ENCODE results near the gene CFHR3.
"Not testable (repeated sequence)": the region's sequence is repeated elsewhere in the genome, so short reads cannot be mapped to it uniquely, and the experiment has no call there.

CFHR3 gene

DNA sequence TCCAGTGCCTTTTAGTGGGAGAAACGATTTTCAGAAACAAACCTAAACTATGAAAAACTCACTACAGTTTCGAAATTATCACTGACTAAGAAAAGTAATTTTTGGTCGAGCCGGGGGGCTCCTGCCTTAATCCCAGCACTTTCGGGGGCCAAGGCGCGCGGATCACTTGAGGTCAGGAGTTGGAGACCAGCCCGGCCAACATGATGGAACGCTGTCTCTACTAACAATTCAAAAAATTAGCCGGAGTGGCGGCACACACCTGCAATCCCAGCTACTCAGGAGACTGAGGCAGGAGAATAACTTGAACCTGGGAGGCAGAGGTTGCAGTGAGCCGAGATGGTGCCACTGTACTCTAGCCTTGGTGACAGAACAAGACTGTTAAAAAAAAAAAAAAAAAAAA lies 3.0 kb downstream of the CFHR3 start:
- no peaks in the 10 kb centered on the region for H3K4me1 ChIP-seq (ENCODE audit: control insufficient read depth, insufficient read depth, low read length)
- no peaks in the 10 kb centered on the region for H3K27me3 ChIP-seq (ENCODE audit: control insufficient read depth, insufficient read depth, low read length)
- H3K27ac ChIP-seq (ENCODE audit: low read length) = no peak overlapping the region
- no peak overlapping the region for H3K4me3 ChIP-seq (ENCODE audit: low read length)
- no peaks in the 10 kb centered on the region for H3K9me3 ChIP-seq (ENCODE audit: control insufficient read depth, insufficient read depth, low read length)
- H3K36me3 ChIP-seq (ENCODE audit: control insufficient read depth, insufficient read depth, low read length) = no peaks in the 10 kb centered on the region
- WGBS (ENCODE audit: insufficient coverage, insufficient read length) = no CpG with 5 or more reads among the region's 13 CpGs
- no peak for DNase-seq (ENCODE audit: low read depth, low spot score)

DNA sequence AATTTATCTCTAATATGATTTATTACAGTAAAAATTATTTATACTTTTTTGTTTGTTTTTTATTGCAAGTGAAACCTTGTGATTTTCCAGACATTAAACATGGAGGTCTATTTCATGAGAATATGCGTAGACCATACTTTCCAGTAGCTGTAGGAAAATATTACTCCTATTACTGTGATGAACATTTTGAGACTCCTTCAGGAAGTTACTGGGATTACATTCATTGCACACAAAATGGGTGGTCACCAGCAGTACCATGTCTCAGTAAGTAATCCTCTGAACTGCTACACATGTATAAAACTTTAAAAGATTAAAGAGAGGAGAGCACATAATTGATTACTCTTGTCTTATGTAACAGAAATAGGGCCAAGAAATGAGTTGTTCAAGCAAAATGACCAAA lies 4.5 kb downstream of the CFHR3 start:
- Histone ChIP-seq H3K4me1 (ENCODE audit: control insufficient read depth, insufficient read depth, low read length) (no peaks in the 10 kb centered on the region), H3K36me3 (ENCODE audit: control insufficient read depth, insufficient read depth, low read length) (no peaks in the 10 kb centered on the region), H3K27me3 (ENCODE audit: control insufficient read depth, insufficient read depth, low read length) (no peaks in the 10 kb centered on the region), H3K9me3 (ENCODE audit: control insufficient read depth, insufficient read depth, low read length) (no peaks in the 10 kb centered on the region), H3K27ac (ENCODE audit: low read length) (no peak overlapping the region), H3K4me3 (ENCODE audit: low read length) (no peak overlapping the region)
- no peak for DNase-seq (ENCODE audit: low read depth, low spot score)
- no CpG with 5 or more reads among the region's 1 CpG for WGBS (ENCODE audit: insufficient coverage, insufficient read length)

DNA sequence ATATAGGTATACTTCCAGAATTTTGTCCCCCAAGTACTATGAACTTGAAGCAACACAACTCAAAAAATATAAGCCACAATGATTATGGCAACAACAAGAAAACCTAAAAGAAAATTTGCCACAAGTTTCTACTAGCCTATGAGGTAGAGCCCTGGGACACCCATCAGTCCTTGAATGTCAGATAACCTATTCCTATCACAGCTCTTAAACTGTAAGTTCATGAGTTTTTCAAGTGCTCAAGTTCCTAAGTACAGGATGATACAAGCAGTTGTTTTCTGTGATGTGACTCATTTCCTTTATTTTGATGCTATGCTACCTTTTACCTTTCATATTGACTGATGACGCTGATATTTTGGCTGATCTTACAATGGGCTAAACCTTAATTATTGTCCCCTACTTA lies 16.6 kb downstream of the CFHR3 start:
- H3K4me3 ChIP-seq (ENCODE audit: low read length); DNase-seq (ENCODE audit: low read depth, low spot score); H3K9me3 ChIP-seq (ENCODE audit: control insufficient read depth, insufficient read depth, low read length); H3K27ac ChIP-seq (ENCODE audit: low read length); H3K4me1 ChIP-seq (ENCODE audit: control insufficient read depth, insufficient read depth, low read length); H3K27me3 ChIP-seq (ENCODE audit: control insufficient read depth, insufficient read depth, low read length); H3K36me3 ChIP-seq (ENCODE audit: control insufficient read depth, insufficient read depth, low read length): not testable (repeated sequence)
- no CpG with 5 or more reads among the region's 1 CpG for WGBS (ENCODE audit: insufficient coverage, insufficient read length)

DNA sequence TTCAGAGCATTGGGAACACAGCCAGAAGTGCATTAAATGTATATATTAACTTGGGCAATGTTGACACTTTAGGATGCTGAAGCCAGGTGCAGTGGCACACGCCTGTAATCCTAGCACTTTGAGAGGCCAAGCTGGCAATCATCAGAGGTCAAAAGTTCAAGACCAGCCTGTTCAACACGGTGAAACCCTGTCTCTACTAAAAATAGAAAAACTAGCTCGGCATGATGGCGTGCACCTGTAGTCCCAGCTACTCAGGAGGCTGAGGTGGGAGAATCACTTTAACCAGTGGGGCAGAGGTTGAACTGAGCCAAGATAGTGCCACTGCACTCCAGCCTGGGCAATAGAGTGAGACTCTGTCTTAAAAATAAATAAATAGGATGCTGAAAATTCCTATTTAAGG lies 19.5 kb downstream of the CFHR3 start:
- WGBS (ENCODE audit: insufficient coverage, insufficient read length) = no CpG with 5 or more reads among the region's 4 CpGs
- H3K9me3 ChIP-seq (ENCODE audit: control insufficient read depth, insufficient read depth, low read length); H3K27ac ChIP-seq (ENCODE audit: low read length); H3K27me3 ChIP-seq (ENCODE audit: control insufficient read depth, insufficient read depth, low read length); H3K4me3 ChIP-seq (ENCODE audit: low read length); H3K36me3 ChIP-seq (ENCODE audit: control insufficient read depth, insufficient read depth, low read length); H3K4me1 ChIP-seq (ENCODE audit: control insufficient read depth, insufficient read depth, low read length); DNase-seq (ENCODE audit: low read depth, low spot score): not testable (repeated sequence)

DNA sequence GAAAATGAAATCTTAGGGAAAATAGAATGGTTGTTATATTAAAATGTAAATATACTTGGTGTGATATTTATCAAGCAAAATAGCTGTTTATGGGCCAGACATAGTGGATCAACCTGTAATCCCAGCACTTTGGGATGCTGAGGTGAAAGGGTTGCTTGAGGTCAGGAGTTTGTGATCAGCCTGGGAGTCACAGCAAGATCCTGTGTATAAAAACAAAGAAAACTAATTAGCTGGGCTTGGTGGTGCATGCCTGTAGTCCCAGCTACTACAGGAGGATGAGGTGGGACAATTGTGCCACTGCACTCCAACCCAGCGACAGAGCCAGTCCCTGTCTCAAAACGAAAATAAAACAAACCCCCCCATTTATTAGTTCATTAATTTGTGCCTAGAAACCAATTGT lies 23.3 kb downstream of the CFHR3 start:
- no peak overlapping the region for H3K27ac ChIP-seq (ENCODE audit: low read length)
- H3K9me3 ChIP-seq (ENCODE audit: control insufficient read depth, insufficient read depth, low read length) = no peaks in the 10 kb centered on the region
- H3K27me3 ChIP-seq (ENCODE audit: control insufficient read depth, insufficient read depth, low read length) = no peaks in the 10 kb centered on the region
- H3K4me1 ChIP-seq (ENCODE audit: control insufficient read depth, insufficient read depth, low read length) = no peaks in the 10 kb centered on the region
- WGBS (ENCODE audit: insufficient coverage, insufficient read length) = no CpG with 5 or more reads among the region's 2 CpGs
- H3K4me3 ChIP-seq (ENCODE audit: low read length) = no peak overlapping the region
- no peaks in the 10 kb centered on the region for H3K36me3 ChIP-seq (ENCODE audit: control insufficient read depth, insufficient read depth, low read length)
- DNase-seq (ENCODE audit: low read depth, low spot score) = no peak

DNA sequence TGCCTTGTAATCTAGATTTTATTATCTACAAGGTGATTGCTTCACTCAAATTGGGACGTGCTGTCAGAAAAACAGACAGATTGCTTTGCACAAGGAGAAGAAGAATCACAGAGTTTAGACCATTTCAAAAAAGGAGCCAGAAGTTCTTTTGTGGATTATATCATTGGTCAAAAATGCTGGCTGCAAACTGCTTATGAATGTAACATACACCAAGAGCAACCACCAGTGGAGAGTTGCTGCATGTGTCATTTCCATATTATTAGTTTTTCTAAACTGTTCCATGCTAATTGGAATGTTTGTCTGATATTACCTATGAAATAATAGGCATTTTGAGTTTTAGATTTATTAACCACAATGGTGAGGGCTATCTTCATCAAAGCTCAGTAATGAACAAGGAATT lies 27.3 kb downstream of the CFHR3 start:
- WGBS (ENCODE audit: insufficient coverage, insufficient read length) = no CpG with 5 or more reads among the region's 1 CpG
- not testable (repeated sequence) for H3K4me3 ChIP-seq (ENCODE audit: low read length); H3K36me3 ChIP-seq (ENCODE audit: control insufficient read depth, insufficient read depth, low read length); H3K9me3 ChIP-seq (ENCODE audit: control insufficient read depth, insufficient read depth, low read length); DNase-seq (ENCODE audit: low read depth, low spot score); H3K4me1 ChIP-seq (ENCODE audit: control insufficient read depth, insufficient read depth, low read length); H3K27me3 ChIP-seq (ENCODE audit: control insufficient read depth, insufficient read depth, low read length); H3K27ac ChIP-seq (ENCODE audit: low read length)

DNA sequence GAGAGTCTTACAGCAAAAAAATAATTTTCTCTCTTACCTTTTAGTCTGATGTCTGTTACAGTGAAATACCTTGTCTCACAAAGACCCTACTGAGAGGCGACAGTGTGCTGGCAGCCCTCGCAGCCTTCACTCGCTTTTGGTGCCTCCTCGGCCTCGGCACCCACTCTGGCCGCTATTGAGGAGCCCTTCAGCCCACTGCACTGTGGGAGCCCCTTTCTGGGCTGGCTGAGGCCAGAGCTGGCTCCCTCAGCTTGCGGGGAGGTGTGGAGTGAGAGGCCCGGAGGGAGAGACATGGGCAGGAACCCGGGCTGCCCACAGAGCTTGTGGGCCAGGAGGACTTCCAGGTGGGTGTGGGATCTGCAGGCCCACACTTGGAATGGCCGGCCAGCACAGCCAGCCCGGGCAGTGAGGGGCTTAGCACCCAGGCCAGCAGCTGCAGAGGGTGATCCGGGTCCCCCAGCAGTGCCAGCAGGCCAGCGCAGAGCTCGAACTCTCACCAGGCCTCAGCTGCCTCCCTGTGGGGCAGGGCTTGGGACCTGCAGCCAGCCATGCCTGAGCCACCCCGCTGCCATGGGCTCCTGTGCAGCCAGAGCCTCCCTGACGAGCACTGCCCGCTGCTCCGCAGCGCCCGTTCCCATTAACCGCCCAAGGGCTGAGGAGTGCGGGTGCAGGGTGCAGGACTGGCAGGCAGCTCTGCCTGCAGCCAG lies 34.0 kb downstream of the CFHR3 start:
- H3K4me3 ChIP-seq (ENCODE audit: low read length) = no peak overlapping the region
- no peak overlapping the region for H3K27ac ChIP-seq (ENCODE audit: low read length)
- WGBS (ENCODE audit: insufficient coverage, insufficient read length) = no CpG with 5 or more reads among the region's 22 CpGs
- no peaks in the 10 kb centered on the region for H3K36me3 ChIP-seq (ENCODE audit: control insufficient read depth, insufficient read depth, low read length)
- no peak for DNase-seq (ENCODE audit: low read depth, low spot score)
- no peaks in the 10 kb centered on the region for H3K27me3 ChIP-seq (ENCODE audit: control insufficient read depth, insufficient read depth, low read length)
- no peaks in the 10 kb centered on the region for H3K4me1 ChIP-seq (ENCODE audit: control insufficient read depth, insufficient read depth, low read length)
- no peaks in the 10 kb centered on the region for H3K9me3 ChIP-seq (ENCODE audit: control insufficient read depth, insufficient read depth, low read length)

DNA sequence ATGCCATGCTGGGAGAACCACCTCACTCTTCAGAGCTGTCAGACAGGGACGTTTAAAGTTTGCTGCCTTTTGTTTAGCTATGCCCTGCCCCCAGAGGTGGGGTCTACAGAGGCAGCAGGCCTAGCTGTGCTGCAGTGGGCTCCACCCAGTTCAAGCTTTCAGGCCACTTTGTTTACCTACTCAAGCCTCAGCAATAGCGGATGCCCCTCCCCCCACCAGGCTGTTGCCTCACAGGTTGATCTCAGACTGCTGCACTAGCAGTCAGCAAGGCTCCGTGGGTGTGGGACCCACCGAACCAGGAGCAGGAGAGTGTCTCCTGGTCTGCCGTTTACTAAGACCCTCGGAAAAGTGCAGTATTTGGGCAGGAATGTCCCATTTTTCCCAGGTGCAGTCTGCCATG lies 42.8 kb downstream of the CFHR3 start:
- H3K27ac ChIP-seq (ENCODE audit: low read length); DNase-seq (ENCODE audit: low read depth, low spot score); H3K9me3 ChIP-seq (ENCODE audit: control insufficient read depth, insufficient read depth, low read length); H3K36me3 ChIP-seq (ENCODE audit: control insufficient read depth, insufficient read depth, low read length); H3K4me3 ChIP-seq (ENCODE audit: low read length); H3K4me1 ChIP-seq (ENCODE audit: control insufficient read depth, insufficient read depth, low read length); H3K27me3 ChIP-seq (ENCODE audit: control insufficient read depth, insufficient read depth, low read length): not testable (repeated sequence)
- no CpG with 5 or more reads among the region's 6 CpGs for WGBS (ENCODE audit: insufficient coverage, insufficient read length)

DNA sequence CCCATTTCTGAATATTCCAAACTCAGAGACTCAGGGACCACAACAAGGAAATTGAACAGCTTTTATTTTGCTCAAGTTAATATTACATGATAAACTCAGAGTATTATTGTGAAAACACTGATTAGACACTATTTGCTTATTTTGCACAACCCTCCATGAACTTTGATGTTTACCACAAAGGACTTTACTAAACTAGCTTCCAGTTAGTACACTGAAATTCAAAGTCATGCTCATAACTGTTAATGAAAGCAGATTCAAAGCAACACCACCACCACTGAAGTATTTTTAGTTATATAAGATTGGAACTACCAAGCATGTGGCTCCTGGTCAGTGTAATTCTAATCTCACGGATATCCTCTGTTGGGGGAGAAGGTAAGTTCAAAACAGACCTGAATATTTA lies 44.9 kb downstream of the CFHR3 start, which contains the start of gene CFHR1:
CFHR1 (plus strand) TSS at position 201 of the 400 bp plus-strand sequence; CDS start at position 315, 114 bp downstream.
- H3K27me3 ChIP-seq (ENCODE audit: control insufficient read depth, insufficient read depth, low read length); DNase-seq (ENCODE audit: low read depth, low spot score); H3K4me1 ChIP-seq (ENCODE audit: control insufficient read depth, insufficient read depth, low read length); H3K27ac ChIP-seq (ENCODE audit: low read length); H3K4me3 ChIP-seq (ENCODE audit: low read length); H3K9me3 ChIP-seq (ENCODE audit: control insufficient read depth, insufficient read depth, low read length); H3K36me3 ChIP-seq (ENCODE audit: control insufficient read depth, insufficient read depth, low read length): not testable (repeated sequence)
- no CpG with 5 or more reads among the region's 1 CpG for WGBS (ENCODE audit: insufficient coverage, insufficient read length)

DNA sequence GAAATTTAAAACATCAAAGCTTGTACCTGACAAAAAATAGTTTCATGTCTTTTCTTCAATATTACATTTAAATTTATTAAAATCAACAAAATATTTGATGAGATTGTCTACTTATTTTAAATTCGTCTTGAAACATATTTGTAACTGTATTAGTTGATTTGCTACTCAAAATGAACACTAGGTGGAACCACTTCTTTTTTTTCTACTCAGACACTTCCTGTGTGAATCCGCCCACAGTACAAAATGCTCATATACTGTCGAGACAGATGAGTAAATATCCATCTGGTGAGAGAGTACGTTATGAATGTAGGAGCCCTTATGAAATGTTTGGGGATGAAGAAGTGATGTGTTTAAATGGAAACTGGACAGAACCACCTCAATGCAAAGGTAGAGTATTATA lies 53.2 kb downstream of the CFHR3 start:
- H3K4me1 ChIP-seq (ENCODE audit: control insufficient read depth, insufficient read depth, low read length); H3K4me3 ChIP-seq (ENCODE audit: low read length); DNase-seq (ENCODE audit: low read depth, low spot score); H3K27me3 ChIP-seq (ENCODE audit: control insufficient read depth, insufficient read depth, low read length); H3K27ac ChIP-seq (ENCODE audit: low read length); H3K9me3 ChIP-seq (ENCODE audit: control insufficient read depth, insufficient read depth, low read length); H3K36me3 ChIP-seq (ENCODE audit: control insufficient read depth, insufficient read depth, low read length): not testable (repeated sequence)
- WGBS (ENCODE audit: insufficient coverage, insufficient read length) = no CpG with 5 or more reads among the region's 4 CpGs
